ENCODE data around the gene UPP2.

Gene UPP2

DNA sequence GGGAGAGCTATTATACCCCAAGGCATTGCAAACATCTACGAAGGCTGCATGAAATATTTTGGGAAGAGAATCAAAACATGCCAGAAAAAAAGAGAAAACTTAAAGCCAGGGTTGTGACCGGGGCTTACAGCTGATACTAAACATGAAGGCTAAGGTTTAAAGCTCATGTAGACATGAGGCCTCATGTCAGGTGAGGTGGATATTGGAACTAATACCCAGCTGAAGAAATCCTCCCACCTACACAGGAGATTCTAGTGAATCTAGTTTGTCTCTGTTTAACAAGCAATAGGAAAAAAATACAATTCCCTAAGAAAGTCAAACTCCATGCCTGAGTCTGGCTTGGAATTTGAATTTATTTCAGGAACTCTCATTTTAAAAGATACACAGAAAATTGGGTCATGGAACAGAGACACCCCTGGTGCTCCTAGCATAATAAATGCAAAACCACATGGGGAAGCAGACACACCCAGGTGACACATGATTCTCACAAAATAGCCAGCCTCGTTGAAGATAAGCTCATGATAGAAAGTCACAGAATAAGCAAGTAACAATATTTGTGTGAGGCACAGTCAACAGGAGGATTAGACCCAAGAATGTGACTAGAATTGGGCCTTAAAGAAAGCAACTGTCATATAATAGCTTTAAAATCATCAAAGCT lies 42.2 kb downstream of the UPP2 start:
- Histone ChIP-seq H3K36me3 (no peaks in the 10 kb centered on the region), H3K4me3 (ENCODE audit: low read depth, low read length) (no peak overlapping the region), H3K27ac (no peak overlapping the region), H3K27me3 (ENCODE audit: insufficient read depth, low read depth, severe bottlenecking) (no peaks in the 10 kb centered on the region), H3K9me3 (ENCODE audit: severe bottlenecking) (no peaks in the 10 kb centered on the region)
- TF ChIP-seq, protein P1, sequence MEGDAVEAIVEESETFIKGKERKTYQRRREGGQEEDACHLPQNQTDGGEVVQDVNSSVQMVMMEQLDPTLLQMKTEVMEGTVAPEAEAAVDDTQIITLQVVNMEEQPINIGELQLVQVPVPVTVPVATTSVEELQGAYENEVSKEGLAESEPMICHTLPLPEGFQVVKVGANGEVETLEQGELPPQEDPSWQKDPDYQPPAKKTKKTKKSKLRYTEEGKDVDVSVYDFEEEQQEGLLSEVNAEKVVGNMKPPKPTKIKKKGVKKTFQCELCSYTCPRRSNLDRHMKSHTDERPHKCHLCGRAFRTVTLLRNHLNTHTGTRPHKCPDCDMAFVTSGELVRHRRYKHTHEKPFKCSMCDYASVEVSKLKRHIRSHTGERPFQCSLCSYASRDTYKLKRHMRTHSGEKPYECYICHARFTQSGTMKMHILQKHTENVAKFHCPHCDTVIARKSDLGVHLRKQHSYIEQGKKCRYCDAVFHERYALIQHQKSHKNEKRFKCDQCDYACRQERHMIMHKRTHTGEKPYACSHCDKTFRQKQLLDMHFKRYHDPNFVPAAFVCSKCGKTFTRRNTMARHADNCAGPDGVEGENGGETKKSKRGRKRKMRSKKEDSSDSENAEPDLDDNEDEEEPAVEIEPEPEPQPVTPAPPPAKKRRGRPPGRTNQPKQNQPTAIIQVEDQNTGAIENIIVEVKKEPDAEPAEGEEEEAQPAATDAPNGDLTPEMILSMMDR (IDR thresholded peaks at IDR 0.05; ENCODE audit: low read depth, low read length): no peak
- DNase-seq: no peak

DNA sequence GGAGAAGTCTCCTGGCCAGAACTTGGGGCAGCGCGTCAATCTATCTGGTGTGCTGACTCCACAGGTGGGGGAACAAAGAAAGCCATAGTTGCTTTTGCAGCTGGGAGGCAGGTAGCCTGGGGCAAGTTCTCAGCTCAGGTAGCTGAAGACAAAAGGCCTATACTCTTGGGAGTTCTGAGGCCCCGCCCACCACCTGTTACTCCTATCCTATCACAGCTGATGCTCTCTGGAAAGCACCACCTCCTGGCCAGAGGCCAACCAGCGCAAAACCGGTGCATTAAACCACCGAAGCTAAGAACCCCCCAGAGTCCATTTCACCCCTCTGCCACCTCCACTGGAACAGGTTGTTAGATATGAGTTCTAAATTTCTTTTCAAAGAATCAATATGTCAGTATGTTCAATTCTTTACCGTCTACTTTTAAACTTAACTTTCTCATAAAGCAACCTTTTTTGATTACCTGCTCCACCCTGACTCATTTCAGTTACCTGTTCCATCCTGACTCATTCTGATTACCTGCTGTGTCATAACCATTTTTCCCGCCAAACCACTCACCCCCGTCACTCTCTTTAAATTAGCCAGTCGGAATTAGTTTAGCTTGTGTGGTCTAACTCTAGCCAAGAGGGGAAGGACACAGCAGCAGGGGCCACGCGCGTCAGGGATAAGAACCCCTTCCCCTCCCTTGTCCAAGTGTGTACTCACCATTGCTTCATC lies 43.4 kb downstream of the UPP2 start:
- H3K4me3 ChIP-seq (ENCODE audit: low read depth, low read length): no peak overlapping the region
- H3K9me3 ChIP-seq (ENCODE audit: severe bottlenecking): no peaks in the 10 kb centered on the region
- H3K36me3 ChIP-seq: no peaks in the 10 kb centered on the region
- TF ChIP-seq, protein P1 (IDR thresholded peaks at IDR 0.05; ENCODE audit: low read depth, low read length): no peak
- H3K27me3 ChIP-seq (ENCODE audit: insufficient read depth, low read depth, severe bottlenecking): no peaks in the 10 kb centered on the region
- H3K27ac ChIP-seq: no peak overlapping the region
- no peak for DNase-seq

DNA sequence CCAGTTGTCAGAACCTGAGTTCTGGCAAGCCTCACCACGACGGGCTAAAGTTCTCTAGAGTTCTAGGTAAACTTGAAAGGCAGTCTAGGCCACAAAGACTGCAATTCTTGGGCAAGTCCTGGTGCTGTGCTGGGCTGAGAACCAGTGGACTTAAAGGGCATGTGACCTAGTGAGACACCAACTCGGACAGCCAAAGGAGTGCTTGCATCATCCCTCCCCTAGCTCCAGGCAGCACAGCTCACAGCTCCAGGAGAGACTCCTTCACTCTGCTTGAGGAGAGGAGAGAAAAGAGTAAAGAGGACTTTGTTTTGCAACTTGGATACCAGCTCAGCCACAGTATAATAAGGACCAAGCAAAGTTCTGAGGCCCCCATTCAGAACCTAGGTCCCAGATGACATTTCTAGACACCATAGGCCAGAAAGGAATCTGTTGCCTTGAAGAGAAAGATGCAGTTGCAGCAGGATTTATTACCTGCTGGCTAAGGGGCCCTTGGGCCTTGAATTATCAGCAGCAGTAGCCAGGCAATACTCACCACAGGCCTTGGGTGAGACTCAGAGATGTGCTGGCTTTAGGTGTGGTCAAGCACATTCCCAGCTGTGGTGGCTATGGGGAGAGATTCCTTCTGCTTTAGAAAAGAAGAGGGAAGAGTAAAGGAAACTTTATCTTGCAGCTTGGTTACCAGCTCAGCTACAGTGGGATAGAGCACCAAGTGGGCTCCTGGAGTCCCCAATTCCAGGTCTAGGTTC lies 51.8 kb downstream of the UPP2 start:
- DNase-seq: no peak

DNA sequence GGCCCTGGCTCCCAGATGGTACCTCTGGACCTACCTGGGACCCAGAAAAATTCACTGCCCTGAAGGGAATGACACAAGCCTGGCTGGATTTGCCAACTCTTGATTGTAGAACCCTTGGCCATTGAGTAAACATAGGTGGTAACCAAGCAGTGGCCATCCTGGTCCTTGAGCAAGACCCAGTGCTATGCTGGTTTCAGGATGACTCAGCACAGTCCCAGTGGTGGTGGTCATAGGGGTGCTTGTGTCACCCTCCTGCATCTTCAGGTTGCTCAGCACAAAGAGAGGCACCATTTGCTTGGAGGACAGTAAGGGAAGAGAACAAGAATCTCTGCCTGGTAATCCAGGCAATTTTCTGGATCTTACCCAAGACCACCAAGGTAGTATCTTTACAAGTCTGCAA lies 52.9 kb downstream of the UPP2 start:
- TF ChIP-seq, protein P1 (IDR thresholded peaks at IDR 0.05; ENCODE audit: low read depth, low read length): no peak
- Histone ChIP-seq H3K4me3 (ENCODE audit: low read depth, low read length) (no peak overlapping the region), H3K36me3 (no peaks in the 10 kb centered on the region)

More for the DNA sequence above, 51.8 kb downstream of the UPP2 start:
- peaks cover 2% of the 10 kb centered on the region for H3K9me3 ChIP-seq (ENCODE audit: severe bottlenecking)
- no peak overlapping the region for H3K4me3 ChIP-seq (ENCODE audit: low read depth, low read length)
- H3K27me3 ChIP-seq (ENCODE audit: insufficient read depth, low read depth, severe bottlenecking): no peaks in the 10 kb centered on the region
- no peak overlapping the region for H3K27ac ChIP-seq
- TF ChIP-seq, protein P1 (IDR thresholded peaks at IDR 0.05; ENCODE audit: low read depth, low read length): no peak
- no peaks in the 10 kb centered on the region for H3K36me3 ChIP-seq

DNA sequence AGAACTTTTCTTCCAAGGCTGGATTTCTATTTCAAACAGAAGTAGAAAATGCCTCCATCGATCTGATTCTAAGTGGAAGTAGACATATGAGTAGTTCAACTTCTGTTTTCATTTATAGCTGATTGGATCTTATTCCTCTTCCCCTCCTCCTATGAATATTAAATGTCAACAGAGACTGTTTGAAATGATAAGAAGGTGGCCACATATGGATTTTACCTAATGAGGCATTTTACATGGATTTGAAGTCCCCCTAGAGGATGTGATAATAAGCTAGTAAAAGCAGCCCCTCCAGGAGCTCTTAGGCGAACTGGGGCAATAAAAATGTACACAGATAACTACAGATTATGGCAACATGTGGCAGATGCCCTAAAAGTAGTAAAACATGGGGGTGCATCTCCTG lies 71.0 kb downstream of the UPP2 start:
- Histone ChIP-seq H3K4me3 (ENCODE audit: low read depth, low read length) (no peak overlapping the region), H3K36me3 (no peaks in the 10 kb centered on the region), H3K27ac (no peak overlapping the region), H3K9me3 (ENCODE audit: severe bottlenecking) (no peaks in the 10 kb centered on the region), H3K27me3 (ENCODE audit: insufficient read depth, low read depth, severe bottlenecking) (no peaks in the 10 kb centered on the region)
- DNase-seq: no peak
- TF ChIP-seq, protein P1 (IDR thresholded peaks at IDR 0.05; ENCODE audit: low read depth, low read length): no peak

More for the DNA sequence above, 52.9 kb downstream of the UPP2 start:
- Histone ChIP-seq H3K27me3 (ENCODE audit: insufficient read depth, low read depth, severe bottlenecking) (no peaks in the 10 kb centered on the region), H3K9me3 (ENCODE audit: severe bottlenecking) (peaks cover 2% of the 10 kb centered on the region), H3K27ac (no peak overlapping the region)
- DNase-seq: no peak

Measured in WERI-Rb-1 (cell line).